HK-2 (cell line): ENCODE measurements around the gene IFI44.

Experiments
- DNase-seq: peaks from one replicate; pipeline ENCODE4 v3.0.0-alpha.2; 2018; ENCODE audit not compliant: unreplicated experiment

Gene IFI44, protein sequence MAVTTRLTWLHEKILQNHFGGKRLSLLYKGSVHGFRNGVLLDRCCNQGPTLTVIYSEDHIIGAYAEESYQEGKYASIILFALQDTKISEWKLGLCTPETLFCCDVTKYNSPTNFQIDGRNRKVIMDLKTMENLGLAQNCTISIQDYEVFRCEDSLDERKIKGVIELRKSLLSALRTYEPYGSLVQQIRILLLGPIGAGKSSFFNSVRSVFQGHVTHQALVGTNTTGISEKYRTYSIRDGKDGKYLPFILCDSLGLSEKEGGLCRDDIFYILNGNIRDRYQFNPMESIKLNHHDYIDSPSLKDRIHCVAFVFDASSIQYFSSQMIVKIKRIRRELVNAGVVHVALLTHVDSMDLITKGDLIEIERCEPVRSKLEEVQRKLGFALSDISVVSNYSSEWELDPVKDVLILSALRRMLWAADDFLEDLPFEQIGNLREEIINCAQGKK

DNA sequence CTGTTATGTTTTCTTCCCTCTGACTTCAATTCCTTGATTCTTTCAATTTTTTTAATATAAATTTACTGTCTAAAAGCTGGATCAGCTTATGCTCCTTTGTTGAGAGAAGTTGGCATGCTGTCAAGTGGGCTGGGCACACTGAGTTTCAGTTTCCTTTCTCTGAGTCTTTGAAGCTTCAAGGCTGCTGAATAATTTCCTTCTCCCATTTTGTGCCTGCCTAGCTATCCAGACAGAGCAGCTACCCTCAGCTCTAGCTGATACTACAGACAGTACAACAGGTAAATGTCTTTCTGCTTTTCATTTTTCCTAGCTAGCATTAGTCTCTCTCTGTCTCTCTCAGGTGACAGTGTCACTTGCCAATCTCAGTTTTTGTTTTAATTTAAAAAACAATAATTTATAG is at the start of gene IFI44:
Gene IFI44, plus strand, starts transcription at position 204 of the 400 bp plus-strand sequence. CDS start 365 bp downstream, outside the sequence.
- peak; percentile 28 for DNase-seq

DNA sequence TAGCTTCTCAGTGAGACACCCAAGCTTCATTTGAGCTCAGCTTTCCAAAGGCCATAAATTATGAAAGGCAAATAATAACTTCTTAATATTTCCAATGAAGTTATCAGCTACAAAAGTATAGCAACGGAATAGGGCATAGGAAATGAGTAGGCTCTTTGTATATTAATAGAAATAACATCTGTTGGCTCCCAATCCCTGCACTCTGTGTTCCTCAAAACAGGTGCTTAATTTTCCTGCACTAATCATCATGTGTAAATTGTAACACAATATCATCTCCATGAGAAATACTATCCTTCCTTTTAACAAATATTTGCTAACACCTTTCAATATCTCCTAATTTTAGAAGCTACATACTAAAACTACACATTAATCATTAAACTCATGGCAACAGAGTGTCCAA is 48.6 kb upstream of the IFI44 start:
- DNase-seq: no peak

DNA sequence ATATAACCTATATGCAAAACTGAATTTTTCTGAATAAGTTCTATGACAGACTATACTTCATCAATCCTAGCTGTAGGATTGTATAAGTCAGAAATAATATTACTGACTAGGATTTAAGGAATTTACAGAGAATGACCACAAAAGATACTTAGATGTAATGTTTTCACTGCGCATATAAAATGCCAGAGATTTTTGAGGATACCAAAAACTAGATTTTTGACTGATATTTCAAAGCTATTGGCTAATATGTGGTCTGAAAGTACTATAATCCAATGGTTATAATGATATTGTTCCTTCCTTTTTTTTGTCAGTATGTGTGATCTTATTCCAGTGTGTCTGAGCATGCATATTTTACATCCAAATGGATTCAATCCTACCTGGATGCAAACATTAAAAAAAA is 46.4 kb upstream of the IFI44 start:
- DNase-seq: no peak

DNA sequence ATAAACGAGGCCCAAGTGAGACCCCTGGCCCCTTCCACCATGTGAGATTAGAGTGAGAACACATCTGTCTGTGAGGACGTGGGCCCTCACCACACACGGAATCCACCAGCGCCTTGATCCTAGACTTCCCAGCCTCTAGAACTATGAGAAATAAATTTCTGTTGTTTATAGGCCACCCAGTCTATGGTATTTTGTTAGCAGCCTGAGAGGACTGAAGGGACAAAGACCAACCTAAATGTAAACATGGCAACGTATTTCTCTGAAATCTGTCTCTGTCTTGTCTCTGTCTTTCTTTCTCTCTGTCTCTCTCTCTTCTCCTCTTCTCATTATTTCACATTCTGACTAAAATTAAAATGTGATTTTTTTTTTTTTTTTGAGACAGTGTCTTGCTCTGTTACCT is 45.0 kb upstream of the IFI44 start:
- DNase-seq: no peak

DNA sequence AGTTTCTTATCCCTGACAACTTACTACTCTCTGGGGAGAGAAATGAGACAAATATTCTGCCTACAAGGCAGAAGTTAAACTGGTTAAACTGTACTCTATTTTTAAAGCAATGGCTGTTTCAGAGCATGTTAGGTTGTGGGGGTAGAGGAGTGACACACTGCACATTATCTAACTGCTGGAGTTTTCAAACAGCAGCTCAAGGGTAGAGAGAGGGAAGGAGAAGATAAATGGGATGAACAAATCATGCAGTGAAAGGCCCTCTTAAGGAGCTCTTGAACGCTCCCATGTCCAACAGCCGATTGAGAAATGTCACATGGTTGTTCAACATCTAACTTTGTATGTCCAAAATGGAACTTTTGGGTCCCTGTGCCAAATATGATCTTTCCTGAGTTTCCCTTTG is 43.4 kb upstream of the IFI44 start:
- no peak for DNase-seq

DNA sequence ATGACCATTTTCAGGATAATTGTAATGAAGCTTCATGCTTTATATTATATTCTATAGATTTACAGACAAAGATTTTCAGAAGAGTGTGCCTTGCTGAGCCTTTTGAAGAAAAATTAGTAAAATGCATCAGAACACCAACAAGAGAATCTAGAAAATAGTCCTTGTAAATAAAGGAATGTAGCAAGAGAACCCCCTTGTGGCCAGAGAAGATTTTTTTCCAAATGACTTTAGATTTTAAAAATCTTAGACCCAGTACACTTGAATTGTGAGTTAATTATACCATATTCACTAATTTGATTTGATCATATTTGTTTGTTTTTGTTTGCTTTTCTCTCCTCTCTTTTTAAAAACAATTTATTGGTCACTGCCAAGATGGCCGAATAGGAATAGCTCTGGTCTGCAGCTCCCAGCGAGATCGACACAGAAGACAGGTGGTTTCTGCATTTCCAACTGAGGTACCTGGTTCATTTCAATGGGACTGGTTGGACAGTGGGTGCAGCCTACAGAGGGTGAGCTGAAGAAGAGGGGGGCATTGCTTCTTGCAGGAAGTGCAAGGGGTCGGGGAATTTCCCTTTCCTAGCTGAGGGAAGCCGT is 42.2 kb upstream of the IFI44 start:
- no peak for DNase-seq

DNA sequence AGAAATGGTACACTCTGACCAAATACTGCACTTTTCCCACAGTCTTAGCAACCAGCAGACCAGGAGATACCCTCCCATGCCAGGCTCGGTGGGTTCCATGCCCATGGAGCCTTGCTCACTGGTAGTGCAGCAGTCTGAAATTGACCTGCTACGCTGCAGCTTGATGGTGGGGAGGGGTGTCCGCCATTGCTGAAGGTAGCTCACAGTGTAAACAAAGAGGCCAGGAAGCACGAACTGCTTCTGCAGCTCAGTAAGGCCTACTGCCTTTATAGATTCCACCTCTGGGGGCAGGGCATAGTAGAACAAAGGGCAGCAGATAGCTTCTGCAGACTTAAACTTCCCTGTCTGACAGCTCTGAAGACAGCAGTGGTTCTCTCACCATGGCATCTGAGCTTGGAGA is 41.7 kb upstream of the IFI44 start:
- no peak for DNase-seq

DNA sequence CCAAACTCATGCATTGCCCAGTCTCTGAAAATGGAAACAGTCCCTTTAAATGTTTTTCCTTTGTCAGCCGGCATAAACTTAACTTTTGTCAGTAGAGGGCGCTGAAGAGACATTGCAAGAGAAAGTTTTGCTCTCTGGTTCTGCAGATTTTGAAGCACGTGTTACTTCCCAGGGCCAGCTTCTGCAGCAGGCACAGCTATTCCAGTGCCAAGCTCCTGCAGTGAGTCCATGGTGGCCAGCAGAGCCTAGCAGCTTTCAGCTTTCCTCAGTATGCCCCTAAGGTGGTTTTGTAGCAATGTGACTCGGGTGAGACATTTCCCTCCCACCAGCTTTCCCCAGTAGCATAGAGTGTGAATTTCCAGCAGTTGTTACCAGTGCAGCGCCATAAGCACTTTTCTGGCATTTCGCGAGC is 32.0 kb upstream of the IFI44 start:
- peak; percentile 53 for DNase-seq

DNA sequence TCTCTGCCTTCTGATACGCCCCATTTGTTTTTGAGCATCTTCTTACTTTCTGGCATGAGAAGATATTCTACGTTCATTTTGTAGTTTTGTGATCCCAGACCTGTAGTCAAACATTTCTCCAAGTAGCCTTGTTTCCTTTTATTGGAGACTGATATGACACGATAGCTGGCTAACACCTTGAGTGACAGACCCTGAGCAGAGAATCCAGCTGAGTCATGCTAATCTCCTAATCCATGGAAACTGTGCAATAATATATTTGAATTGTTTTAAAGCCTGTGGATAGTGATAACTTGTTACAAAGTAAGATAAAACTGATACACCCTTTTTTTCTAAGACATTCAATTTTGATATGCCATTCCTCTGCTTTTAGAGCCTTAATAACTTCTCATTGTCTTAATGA is 30.6 kb upstream of the IFI44 start:
- no peak for DNase-seq

DNA sequence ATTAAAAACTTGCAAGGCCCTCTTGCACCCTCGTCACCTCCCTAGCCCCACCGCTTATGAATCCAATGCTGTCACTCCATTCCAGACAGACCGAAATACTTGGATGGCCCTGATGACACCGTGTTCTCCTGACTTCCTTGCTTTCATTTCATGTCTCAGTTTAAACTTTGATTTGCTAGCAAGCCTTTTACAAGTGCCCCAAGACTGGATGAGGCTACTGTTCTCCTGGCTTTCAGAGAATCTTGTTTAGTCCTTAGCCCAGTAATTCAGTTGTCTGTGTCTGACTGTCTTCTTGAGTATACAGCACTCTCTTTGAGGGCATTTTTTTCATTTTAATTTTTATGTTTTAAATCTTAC is 30.2 kb upstream of the IFI44 start:
- peak; percentile 6 for DNase-seq

DNA sequence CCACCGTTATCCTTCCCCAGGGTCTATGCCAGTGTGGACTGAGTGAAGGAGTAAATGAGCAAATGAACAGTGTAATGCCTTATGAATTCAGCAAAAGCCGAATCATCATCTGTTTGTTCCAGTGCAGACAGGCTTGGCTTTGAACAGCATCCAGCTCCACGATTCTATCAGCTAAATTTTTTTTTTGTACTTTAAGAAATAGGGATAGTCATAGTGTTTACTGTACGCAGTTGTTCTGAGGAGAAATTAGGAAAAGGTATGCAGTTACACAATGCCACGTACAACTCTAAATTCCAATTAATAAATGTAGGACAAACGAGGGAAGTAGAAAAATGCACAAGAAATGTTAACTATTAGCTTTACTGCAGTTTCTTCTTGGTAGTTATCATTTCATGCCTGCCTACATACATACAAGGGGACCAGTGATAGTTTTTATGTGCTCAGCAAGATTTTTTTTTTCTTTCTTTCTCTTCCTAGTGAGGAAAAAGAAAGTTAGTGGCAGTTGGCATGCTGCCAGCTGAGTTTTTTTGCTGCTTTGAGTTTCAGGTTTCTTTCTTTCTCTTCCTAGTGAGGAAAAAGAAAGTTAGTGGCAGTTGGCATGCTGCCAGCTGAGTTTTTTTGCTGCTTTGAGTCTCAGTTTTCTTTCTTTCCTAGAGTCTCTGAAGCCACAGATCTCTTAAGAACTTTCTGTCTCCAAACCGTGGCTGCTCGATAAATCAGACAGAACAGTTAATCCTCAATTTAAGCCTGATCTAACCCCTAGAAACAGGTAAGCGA is 29.6 kb upstream of the IFI44 start, which contains the start of gene IFI44L:
Gene IFI44L, plus strand, starts transcription at position 646 of the 777 bp plus-strand sequence. CDS start 7,468 bp downstream, outside the sequence.
- DNase-seq: peak; percentile 10

DNA sequence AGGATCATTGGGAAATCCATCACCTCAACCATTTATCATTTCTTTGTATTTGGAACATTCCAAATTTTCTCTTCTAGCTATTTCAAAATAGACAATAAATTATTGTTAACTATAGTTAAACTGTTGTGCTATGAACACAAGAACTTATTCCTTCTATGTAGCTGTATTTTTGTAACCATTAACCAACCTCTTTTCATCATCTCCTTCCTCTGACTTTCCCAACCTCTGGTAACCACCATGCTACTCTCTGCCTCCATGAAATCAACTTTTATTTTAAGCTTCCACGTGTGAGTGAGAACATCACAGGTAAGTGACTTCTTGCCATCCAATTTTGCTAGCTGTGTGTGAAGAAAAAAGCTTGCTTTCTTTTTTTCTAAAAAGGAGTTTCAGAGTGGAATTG is 29.0 kb upstream of the IFI44 start:
- no peak for DNase-seq

DNA sequence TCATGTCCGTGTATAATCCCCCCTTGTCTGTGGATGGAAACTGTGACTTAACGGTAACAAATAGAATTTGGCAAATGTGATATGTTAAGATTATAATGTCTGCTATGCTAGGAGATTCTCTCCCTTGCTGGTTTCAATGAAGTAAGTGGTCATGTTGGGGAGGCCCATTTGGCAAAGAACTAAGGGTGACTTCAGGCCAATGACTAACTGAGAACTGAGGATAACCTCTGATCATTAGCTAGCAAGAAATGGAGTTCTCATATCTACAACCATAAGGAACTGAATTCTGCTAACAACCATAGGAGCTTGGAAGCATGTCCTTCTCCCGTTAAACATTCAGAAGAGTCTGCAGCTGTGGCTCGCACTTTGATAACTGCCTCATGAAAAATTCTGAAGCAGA is 27.1 kb upstream of the IFI44 start:
- no peak for DNase-seq

DNA sequence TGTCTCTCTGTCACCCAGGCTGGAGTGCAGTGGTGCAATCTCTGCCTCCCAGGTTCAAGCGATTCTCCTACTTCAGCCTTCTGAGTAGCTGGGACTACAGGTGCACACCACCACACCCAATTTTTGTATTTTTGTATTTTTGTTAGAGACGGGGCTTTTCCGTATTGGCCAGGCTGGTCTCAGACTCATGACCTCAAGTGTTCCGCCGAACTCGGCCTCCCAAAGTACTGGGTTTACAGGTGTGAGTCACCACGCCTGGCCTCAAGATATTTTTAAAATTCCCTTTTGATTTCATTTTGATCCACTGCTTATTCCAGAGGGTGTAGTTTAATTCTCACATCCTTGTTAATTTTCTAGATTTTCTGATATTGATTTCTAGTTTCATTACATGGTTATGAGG is 25.6 kb upstream of the IFI44 start:
- no peak for DNase-seq

DNA sequence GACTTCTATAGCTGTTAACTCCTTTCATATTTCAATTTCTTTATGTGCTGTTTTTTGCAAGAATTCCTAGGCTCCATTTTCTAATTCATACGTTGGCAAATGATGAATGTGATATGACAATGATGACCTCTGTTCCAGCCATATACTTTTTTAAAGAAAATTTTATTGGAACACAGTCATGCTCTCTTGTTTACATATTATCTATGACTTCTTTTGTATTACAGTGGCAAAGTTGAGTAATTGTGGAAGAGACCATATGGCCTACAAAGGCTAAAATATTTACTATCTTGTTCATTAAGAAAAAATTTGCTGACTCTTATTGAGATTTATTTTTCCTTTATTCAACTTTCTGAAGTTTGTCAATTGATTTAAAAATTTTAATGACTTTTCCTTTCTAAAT is 22.3 kb upstream of the IFI44 start:
- DNase-seq: no peak

DNA sequence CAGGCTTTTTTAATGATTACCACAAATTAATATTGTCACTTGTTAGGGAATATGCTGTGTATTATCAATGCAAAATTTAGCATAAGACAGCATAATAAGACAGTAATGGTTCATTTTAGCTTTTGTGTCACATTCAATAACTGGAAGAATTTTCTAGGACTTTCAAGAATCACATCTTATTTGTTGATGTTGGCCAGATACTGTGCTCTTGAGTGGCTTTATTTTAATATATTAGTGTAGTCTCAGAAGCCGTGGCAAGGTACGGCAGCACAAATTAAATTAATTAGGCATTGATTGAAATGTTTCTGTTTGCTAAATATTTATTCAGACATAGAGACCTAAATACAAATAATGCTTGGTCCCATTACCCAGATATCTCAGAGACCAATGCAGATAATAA is 19.0 kb upstream of the IFI44 start:
- DNase-seq: no peak

DNA sequence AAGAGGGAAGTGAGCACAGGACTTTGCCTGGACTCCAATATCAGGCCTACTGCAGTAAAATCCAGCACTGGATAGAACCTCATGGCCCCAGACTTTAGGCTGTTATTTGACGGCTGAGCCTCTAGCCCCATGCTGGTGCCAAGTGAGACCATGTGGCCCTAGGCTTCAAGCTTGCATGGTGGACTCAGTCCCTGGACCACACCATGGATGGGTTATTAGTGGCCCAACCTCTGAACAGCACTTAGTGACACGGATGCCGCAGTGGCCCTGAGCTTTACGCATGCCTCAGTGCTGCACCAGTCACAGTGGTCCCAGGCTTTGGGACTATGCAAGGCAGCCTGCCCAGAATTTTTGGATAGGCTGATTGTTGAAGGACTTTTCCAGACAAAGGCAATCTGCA is 16.4 kb upstream of the IFI44 start:
- DNase-seq: no peak

DNA sequence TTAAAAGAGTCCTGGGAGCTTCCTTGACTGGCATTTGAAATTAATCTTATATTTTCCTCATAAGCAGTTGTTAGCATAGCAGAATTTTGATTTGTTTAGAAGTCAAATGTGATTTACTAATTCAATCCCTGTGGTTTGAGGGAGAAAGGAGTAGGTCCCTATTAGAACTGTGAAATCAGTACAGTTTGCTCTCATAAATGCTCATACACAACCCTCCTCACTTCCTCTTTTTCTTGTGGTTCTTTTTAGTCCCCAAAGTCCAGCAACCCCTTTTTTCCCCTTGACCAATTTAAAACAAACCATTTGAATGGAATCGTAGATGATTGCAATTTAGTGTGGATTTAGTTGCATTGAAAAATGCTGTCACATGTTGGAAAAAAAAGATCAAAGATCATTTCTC is 9.2 kb upstream of the IFI44 start:
- DNase-seq: no peak

DNA sequence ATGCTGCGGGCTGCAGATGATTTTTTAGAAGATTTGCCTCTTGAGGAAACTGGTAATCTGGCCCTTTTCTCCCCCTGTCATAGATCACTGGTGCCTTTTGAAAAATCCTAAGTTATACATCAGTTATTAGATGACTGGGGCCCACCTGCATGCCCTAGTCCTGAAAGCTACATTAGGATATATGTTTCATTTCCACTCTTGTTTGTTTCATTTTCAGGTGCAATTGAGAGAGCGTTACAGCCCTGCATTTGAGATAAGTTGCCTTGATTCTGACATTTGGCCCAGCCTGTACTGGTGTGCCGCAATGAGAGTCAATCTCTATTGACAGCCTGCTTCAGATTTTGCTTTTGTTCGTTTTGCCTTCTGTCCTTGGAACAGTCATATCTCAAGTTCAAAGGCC is 8.1 kb upstream of the IFI44 start:
- DNase-seq: no peak

DNA sequence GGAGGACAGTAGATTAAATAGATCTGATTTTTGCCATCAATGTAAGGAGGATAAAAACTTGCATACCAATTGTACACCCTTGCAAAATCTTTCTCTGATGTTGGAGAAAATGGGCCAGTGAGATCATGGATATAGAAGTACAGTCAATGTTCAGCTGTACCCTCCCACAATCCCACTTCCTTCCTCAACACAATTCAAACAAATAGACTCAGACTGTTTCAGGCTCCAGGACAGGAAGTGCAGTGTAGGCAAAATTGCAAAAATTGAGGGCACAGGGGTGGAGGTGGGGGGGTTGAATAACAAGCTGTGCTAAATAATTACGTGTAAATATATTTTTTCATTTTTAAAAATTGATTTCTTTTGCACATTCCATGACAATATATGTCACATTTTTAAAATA is 3.9 kb upstream of the IFI44 start:
- DNase-seq: no peak

DNA sequence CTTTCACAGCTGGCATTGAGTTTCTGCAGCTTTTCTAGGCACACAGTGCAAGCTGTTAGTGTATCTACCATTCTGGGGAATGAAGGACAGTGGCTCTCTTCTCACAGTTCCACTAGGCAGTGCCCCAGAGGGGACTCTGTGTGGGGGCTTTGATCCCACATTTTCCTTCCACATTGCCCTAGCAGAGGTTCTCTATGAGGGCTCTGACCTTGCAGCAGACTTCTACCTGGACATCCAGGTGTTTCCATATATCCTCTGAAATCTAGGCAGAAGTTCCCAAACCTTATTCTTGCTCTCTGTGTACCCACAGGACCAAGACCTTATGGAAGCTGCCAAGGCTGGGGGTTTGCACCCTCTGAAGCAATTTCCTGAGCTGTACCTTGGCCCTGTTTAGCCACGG is 2.4 kb upstream of the IFI44 start:
- no peak for DNase-seq

DNA sequence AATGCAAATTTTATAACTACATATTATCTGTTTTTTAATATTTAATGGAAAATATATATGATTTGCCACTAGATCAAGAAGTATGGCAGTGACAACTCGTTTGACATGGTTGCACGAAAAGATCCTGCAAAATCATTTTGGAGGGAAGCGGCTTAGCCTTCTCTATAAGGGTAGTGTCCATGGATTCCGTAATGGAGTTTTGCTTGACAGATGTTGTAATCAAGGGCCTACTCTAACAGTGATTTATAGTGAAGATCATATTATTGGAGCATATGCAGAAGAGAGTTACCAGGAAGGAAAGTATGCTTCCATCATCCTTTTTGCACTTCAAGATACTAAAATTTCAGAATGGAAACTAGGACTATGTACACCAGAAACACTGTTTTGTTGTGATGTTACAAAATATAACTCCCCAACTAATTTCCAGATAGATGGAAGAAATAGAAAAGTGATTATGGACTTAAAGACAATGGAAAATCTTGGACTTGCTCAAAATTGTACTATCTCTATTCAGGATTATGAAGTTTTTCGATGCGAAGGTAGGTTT is 556 bp downstream of the IFI44 start:
- DNase-seq: no peak

DNA sequence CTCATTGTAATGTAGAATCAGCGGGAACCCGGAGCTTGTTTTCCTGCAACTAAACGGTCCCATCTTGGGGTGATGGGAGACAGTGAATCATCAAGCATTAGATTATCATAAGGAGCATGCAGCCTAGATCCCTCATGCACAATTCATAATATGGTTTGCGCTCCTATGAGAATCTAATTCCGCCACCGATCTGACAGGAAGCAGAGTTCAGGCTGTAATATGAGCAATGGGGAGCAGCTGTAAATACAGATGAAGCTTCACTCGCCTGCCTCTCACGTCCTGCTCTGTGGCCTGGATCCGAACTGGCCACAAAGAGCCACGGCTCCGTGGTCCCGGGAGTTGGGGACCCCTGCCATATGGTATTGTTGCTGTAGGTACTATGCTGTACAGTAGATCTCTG is 1.6 kb downstream of the IFI44 start:
- no peak for DNase-seq
